WTC11 (cell line): ENCODE results near the gene SNX15. TPM values are rescaled to one million over a fixed set of nuclear protein-coding genes. Genes with fewer than 3 reads are reported as not detected.

Source experiments
- ATAC-seq: fragments of 200-7000 bp; cut with Tn5 transposase; 2 replicates; pipeline ENCODE4 v1.10.0; 2021; ENCODE audit warnings: mild to moderate bottlenecking, moderate library complexity
- CTCF ChIA-PET: fragments of 300-600 bp; sonication (Branson Sonifier 250); formaldehyde crosslinking; loops from one replicate; lab custom pipeline; 2021; ENCODE audit warnings: antibody characterized with exemption; lab: Charles Lee
- POLR2A ChIA-PET: fragments of 350-600 bp; sonication (Branson Sonifier 250); formaldehyde crosslinking; loops from one replicate; lab custom pipeline; 2021; ENCODE audit warnings: antibody characterized with exemption; lab: Charles Lee
- DNase-seq: peaks from one replicate; pipeline ENCODE4 v3.0.0; 2021; ENCODE audit warnings: low spot score
- H3K27ac Mint-ChIP-seq: 2 replicates; pipeline ENCODE4 v1.8.0; 2021; ENCODE audit warnings: mixed read lengths
- H3K27me3 Mint-ChIP-seq: 2 replicates; pipeline ENCODE4 v1.8.0; 2021; ENCODE audit warnings: low read depth, mild to moderate bottlenecking, moderate library complexity, mixed read lengths
- H3K36me3 Mint-ChIP-seq: 2 replicates; pipeline ENCODE4 v1.8.0; 2021; ENCODE audit warnings: mixed read lengths
- H3K4me1 Mint-ChIP-seq: 2 replicates; pipeline ENCODE4 v1.8.0; 2022; ENCODE audit warnings: mixed read lengths
- H3K4me3 Mint-ChIP-seq: 2 replicates; pipeline ENCODE4 v1.8.0; 2021; ENCODE audit warnings: mild to moderate bottlenecking, moderate library complexity, mixed read lengths
- H3K9me3 Mint-ChIP-seq: 2 replicates; pipeline ENCODE4 v1.8.0; 2021; ENCODE audit warnings: mixed read lengths
- CBFB ChIP-seq: sonication (generic); formaldehyde crosslinking; IDR thresholded peaks from 2 replicates; pipeline ENCODE4 v1.8.1; 2022; ENCODE audit warnings: mild to moderate bottlenecking, low read depth, missing genetic modification reagents
- GABPB1 ChIP-seq: sonication (generic); formaldehyde crosslinking; IDR thresholded peaks from 2 replicates; pipeline ENCODE4 v1.8.1; 2023; ENCODE audit warnings: mild to moderate bottlenecking, missing genetic modification reagents
- JUN ChIP-seq: sonication (generic); formaldehyde crosslinking; IDR thresholded peaks from 2 replicates; pipeline ENCODE4 v1.8.0; 2023; ENCODE audit warnings: mild to moderate bottlenecking, missing genetic modification reagents
- NFATC4 ChIP-seq: fragments of 250-450 bp; sonication (Bioruptor Pico); IDR thresholded peaks from 2 replicates; pipeline ENCODE4 v1.9.0; 2021; ENCODE audit warnings: mild to moderate bottlenecking
- NFE2L1 ChIP-seq: sonication (generic); formaldehyde crosslinking; IDR thresholded peaks from 2 replicates; pipeline ENCODE4 v1.8.1; 2023; ENCODE audit warnings: missing genetic modification reagents
- NR2C2 ChIP-seq: sonication (generic); formaldehyde crosslinking; IDR thresholded peaks from 2 replicates; pipeline ENCODE4 v1.8.0; 2022; ENCODE audit warnings: mild to moderate bottlenecking, missing genetic modification reagents
- NR3C1 ChIP-seq: sonication (generic); formaldehyde crosslinking; conservative IDR thresholded peaks from 2 replicates; pipeline ENCODE4 v1.8.1; 2023; ENCODE audit warnings: low read depth, mild to moderate bottlenecking, missing genetic modification reagents
- OVOL2 ChIP-seq: fragments of 250-450 bp; sonication (Bioruptor Pico); IDR thresholded peaks from 2 replicates; pipeline ENCODE4 v1.9.0; 2021; ENCODE audit warnings: mild to moderate bottlenecking, borderline replicate concordance
- PRRX2 ChIP-seq: fragments of 250-450 bp; sonication (Bioruptor Pico); IDR thresholded peaks from 2 replicates; pipeline ENCODE4 v1.8.0; 2021; ENCODE audit warnings: mild to moderate bottlenecking
- RELA ChIP-seq: sonication (generic); formaldehyde crosslinking; IDR thresholded peaks from 2 replicates; pipeline ENCODE4 v1.8.1; 2022; ENCODE audit warnings: missing genetic modification reagents, mild to moderate bottlenecking, borderline replicate concordance
- TEAD1 ChIP-seq: sonication (generic); formaldehyde crosslinking; IDR thresholded peaks from 2 replicates; pipeline ENCODE4 v1.8.0; 2022; ENCODE audit warnings: mild to moderate bottlenecking, missing genetic modification reagents
- TEAD4 ChIP-seq: sonication (generic); formaldehyde crosslinking; IDR thresholded peaks from 2 replicates; pipeline ENCODE4 v1.8.0; 2022; ENCODE audit warnings: mild to moderate bottlenecking, missing genetic modification reagents
- ZNF138 ChIP-seq: sonication (generic); formaldehyde crosslinking; conservative IDR thresholded peaks from 2 replicates; pipeline ENCODE4 v1.8.1; 2022; ENCODE audit warnings: mild to moderate bottlenecking, moderate library complexity, missing genetic modification reagents
- ZNF317 ChIP-seq: sonication (generic); formaldehyde crosslinking; IDR thresholded peaks from 2 replicates; pipeline ENCODE4 v1.8.1; 2023; ENCODE audit warnings: low read depth, mild to moderate bottlenecking, moderate library complexity, missing genetic modification reagents, borderline replicate concordance
- total RNA-seq: library from RNA; stranded (reverse); gene quantifications from 3 replicates; pipeline ENCODE4 v1.2.3, GENCODE V29; 2021
- TF ChIP-seq, protein P1 (sequence below): fragments of 250-450 bp; sonication (Bioruptor Pico); IDR thresholded peaks from 2 replicates; pipeline ENCODE4 v1.9.0; 2021; ENCODE audit warnings: mild to moderate bottlenecking
- TF ChIP-seq, protein P2 (sequence below): fragments of 250-450 bp; sonication (Bioruptor Pico); IDR thresholded peaks from 2 replicates; pipeline ENCODE4 v1.9.0; 2021; ENCODE audit warnings: mild to moderate bottlenecking, borderline replicate concordance
- TF ChIP-seq, protein P3 (sequence below): sonication (generic); formaldehyde crosslinking; conservative IDR thresholded peaks from 2 replicates; pipeline ENCODE4 v1.8.1; 2023; ENCODE audit warnings: mild to moderate bottlenecking, low read depth, missing genetic modification reagents, moderate library complexity
- TF ChIP-seq, protein P4 (sequence below): sonication (generic); formaldehyde crosslinking; IDR thresholded peaks from 2 replicates; pipeline ENCODE4 v1.8.1; 2022; ENCODE audit warnings: mild to moderate bottlenecking, moderate library complexity, missing genetic modification reagents
- TF ChIP-seq, protein P5 (sequence below): sonication (generic); formaldehyde crosslinking; IDR thresholded peaks from 2 replicates; pipeline ENCODE4 v1.8.1; 2023; ENCODE audit warnings: mild to moderate bottlenecking, missing genetic modification reagents
- TF ChIP-seq, protein P6 (sequence below): sonication (generic); formaldehyde crosslinking; conservative IDR thresholded peaks from 2 replicates; pipeline ENCODE4 v1.8.1; 2022; ENCODE audit warnings: mild to moderate bottlenecking, missing genetic modification reagents

SNX15 gene
- total RNA-seq, 1 experiment from 2014 or later, result 17.6 TPM

DNA sequence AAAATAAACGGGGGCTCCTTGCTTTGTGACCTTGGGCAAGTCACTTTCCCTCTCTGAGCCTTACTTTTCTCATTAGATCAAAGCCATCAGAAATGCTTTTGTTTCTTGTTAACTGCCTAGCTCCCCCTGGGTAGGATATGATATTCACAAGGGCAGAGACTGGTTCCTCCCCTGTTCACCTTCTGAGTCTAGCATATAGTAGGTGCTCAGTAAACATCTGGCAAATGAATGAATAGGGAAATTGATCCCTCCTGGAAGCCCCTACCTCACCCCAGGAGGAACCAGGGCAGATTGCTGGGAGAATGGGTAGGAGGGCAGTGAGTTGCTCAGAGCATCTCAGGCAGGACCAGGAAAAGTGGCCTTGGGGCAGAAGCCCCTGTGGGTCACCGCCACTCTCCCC lies 7.2 kb downstream of the SNX15 start (continued):
- TF ChIP-seq, protein P1, sequence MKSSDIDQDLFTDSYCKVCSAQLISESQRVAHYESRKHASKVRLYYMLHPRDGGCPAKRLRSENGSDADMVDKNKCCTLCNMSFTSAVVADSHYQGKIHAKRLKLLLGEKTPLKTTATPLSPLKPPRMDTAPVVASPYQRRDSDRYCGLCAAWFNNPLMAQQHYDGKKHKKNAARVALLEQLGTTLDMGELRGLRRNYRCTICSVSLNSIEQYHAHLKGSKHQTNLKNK (CRISPR knock-in tag), result no peak
- TF ChIP-seq TEAD1 (CRISPR knock-in tag), result no peak
- TF ChIP-seq NFE2L1 (CRISPR knock-in tag), result no peak

DNA sequence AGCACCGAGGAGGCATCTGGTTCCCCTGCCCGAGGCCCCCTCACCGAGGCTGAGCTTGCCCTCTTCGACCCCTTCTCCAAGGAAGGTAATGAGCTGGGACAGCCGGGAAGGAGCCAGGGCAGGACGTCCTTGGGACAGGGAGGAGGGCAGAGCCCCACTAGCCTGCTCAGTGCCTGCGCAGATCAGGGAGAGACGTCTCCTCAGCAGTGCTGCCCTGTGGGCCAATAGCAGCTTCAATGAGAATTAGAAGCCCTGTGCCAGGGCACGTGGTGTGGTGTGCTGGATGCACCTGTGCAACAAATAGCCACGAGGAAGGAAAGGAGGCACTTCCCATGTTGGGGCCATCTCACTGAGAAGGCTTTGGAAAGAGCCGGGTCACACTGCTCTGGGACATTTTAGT lies 8.3 kb downstream of the SNX15 start:
- POLR2A ChIA-PET, result no interaction called here
- H3K27me3 Mint-ChIP-seq, result no peaks in the 10 kb centered on the region
- TF ChIP-seq NFATC4 (CRISPR knock-in tag) (no peak), ZNF138 (CRISPR knock-in tag) (no peak), NR3C1 (CRISPR knock-in tag) (no peak), TEAD4 (CRISPR knock-in tag) (no peak), OVOL2 (CRISPR knock-in tag) (no peak), JUN (CRISPR knock-in tag) (no peak)
- TF ChIP-seq, protein P2, sequence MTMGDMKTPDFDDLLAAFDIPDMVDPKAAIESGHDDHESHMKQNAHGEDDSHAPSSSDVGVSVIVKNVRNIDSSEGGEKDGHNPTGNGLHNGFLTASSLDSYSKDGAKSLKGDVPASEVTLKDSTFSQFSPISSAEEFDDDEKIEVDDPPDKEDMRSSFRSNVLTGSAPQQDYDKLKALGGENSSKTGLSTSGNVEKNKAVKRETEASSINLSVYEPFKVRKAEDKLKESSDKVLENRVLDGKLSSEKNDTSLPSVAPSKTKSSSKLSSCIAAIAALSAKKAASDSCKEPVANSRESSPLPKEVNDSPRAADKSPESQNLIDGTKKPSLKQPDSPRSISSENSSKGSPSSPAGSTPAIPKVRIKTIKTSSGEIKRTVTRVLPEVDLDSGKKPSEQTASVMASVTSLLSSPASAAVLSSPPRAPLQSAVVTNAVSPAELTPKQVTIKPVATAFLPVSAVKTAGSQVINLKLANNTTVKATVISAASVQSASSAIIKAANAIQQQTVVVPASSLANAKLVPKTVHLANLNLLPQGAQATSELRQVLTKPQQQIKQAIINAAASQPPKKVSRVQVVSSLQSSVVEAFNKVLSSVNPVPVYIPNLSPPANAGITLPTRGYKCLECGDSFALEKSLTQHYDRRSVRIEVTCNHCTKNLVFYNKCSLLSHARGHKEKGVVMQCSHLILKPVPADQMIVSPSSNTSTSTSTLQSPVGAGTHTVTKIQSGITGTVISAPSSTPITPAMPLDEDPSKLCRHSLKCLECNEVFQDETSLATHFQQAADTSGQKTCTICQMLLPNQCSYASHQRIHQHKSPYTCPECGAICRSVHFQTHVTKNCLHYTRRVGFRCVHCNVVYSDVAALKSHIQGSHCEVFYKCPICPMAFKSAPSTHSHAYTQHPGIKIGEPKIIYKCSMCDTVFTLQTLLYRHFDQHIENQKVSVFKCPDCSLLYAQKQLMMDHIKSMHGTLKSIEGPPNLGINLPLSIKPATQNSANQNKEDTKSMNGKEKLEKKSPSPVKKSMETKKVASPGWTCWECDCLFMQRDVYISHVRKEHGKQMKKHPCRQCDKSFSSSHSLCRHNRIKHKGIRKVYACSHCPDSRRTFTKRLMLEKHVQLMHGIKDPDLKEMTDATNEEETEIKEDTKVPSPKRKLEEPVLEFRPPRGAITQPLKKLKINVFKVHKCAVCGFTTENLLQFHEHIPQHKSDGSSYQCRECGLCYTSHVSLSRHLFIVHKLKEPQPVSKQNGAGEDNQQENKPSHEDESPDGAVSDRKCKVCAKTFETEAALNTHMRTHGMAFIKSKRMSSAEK (CRISPR knock-in tag), result no peak
- DNase-seq, result no peak
- no peaks in the 10 kb centered on the region for H3K4me1 Mint-ChIP-seq
- H3K9me3 Mint-ChIP-seq, result no peaks in the 10 kb centered on the region
- no peak overlapping the region for H3K27ac Mint-ChIP-seq
- H3K4me3 Mint-ChIP-seq, result no peak overlapping the region
- CTCF ChIA-PET, result interaction anchor here (0.9 kb wide), 1 partner anchor 147 kb away, joined by 3 read pairs; no protein-coding TSS in a partner anchor
- H3K36me3 Mint-ChIP-seq, result no peaks in the 10 kb centered on the region
- no peak for ATAC-seq

DNA sequence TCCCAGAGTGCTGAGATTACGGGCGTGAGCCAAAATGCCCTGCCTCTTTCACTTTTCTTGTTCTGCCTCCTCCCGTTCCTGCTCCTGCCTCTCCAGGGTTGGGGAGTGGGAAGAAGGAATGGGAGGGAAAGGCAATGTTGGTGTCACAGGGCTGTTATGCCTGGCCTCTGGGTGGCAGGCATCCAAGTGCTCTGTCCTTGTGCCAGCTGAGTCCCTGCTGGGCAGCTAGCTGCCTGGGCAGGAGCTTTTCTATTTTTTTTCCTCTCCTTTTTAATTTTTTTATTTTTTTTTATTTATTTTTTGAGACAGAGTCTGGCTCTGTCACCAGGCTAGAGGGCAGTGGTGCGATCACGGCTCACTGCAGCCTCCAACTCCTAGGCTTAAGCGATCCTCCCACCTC lies 9.7 kb downstream of the SNX15 start:
- Mint-ChIP-seq H3K4me1 (no peaks in the 10 kb centered on the region), H3K4me3 (no peak overlapping the region), H3K27ac (no peak overlapping the region), H3K36me3 (no peaks in the 10 kb centered on the region), H3K27me3 (no peaks in the 10 kb centered on the region), H3K9me3 (no peaks in the 10 kb centered on the region)
- ATAC-seq (no peak), DNase-seq (no peak)
- TF ChIP-seq, protein P3, sequence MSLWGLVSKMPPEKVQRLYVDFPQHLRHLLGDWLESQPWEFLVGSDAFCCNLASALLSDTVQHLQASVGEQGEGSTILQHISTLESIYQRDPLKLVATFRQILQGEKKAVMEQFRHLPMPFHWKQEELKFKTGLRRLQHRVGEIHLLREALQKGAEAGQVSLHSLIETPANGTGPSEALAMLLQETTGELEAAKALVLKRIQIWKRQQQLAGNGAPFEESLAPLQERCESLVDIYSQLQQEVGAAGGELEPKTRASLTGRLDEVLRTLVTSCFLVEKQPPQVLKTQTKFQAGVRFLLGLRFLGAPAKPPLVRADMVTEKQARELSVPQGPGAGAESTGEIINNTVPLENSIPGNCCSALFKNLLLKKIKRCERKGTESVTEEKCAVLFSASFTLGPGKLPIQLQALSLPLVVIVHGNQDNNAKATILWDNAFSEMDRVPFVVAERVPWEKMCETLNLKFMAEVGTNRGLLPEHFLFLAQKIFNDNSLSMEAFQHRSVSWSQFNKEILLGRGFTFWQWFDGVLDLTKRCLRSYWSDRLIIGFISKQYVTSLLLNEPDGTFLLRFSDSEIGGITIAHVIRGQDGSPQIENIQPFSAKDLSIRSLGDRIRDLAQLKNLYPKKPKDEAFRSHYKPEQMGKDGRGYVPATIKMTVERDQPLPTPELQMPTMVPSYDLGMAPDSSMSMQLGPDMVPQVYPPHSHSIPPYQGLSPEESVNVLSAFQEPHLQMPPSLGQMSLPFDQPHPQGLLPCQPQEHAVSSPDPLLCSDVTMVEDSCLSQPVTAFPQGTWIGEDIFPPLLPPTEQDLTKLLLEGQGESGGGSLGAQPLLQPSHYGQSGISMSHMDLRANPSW, result no peak
- TF ChIP-seq CBFB (CRISPR knock-in tag), result no peak
- no peak for TF ChIP-seq NR2C2
- no peak for TF ChIP-seq PRRX2 (CRISPR knock-in tag)
- TF ChIP-seq, protein P4, sequence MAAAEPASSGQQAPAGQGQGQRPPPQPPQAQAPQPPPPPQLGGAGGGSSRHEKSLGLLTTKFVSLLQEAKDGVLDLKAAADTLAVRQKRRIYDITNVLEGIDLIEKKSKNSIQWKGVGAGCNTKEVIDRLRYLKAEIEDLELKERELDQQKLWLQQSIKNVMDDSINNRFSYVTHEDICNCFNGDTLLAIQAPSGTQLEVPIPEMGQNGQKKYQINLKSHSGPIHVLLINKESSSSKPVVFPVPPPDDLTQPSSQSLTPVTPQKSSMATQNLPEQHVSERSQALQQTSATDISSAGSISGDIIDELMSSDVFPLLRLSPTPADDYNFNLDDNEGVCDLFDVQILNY (CRISPR knock-in tag), result no peak
- no peak for TF ChIP-seq GABPB1 (CRISPR knock-in tag)
- no peak for TF ChIP-seq RELA (CRISPR knock-in tag)
- TF ChIP-seq, protein P5, sequence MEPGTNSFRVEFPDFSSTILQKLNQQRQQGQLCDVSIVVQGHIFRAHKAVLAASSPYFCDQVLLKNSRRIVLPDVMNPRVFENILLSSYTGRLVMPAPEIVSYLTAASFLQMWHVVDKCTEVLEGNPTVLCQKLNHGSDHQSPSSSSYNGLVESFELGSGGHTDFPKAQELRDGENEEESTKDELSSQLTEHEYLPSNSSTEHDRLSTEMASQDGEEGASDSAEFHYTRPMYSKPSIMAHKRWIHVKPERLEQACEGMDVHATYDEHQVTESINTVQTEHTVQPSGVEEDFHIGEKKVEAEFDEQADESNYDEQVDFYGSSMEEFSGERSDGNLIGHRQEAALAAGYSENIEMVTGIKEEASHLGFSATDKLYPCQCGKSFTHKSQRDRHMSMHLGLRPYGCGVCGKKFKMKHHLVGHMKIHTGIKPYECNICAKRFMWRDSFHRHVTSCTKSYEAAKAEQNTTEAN (CRISPR knock-in tag), result no peak
- TF ChIP-seq ZNF317 (CRISPR knock-in tag), result no peak
- no peak for TF ChIP-seq NFATC4 (CRISPR knock-in tag)
- TF ChIP-seq, protein P6, sequence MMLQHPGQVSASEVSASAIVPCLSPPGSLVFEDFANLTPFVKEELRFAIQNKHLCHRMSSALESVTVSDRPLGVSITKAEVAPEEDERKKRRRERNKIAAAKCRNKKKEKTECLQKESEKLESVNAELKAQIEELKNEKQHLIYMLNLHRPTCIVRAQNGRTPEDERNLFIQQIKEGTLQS (CRISPR knock-in tag), result no peak
- POLR2A ChIA-PET, result no interaction called here
- CTCF ChIA-PET, result interaction anchor here (0.6 kb wide), 1 partner anchor 258 kb away, joined by 3 read pairs; no protein-coding TSS in a partner anchor
